Kidney glomerular epithelial cell (primary cell): Measurements from ENCODE around the gene GSTT2.
"Not testable (repeated sequence)": the region's sequence is repeated elsewhere in the genome, so short reads cannot be mapped to it uniquely, and the experiment has no call there.

Experiments
- DNase-seq: peaks from one replicate; lab custom pipeline; 2025; lab: John Stamatoyannopoulos, UW

Gene GSTT2

GRCh38 chr22:23974345-23974744, 5.6 kb upstream of the GSTT2 start, which contains the start of gene DDT:
Gene DDT (minus strand): TSS chr22:23974441. CDS start chr22:23974414, 27 bp downstream.
- not testable (repeated sequence) for DNase-seq

GRCh38 chr22:23974836-23975352, 5.0 kb upstream of the GSTT2 start:
- DNase-seq, result not testable (repeated sequence)

DNA sequence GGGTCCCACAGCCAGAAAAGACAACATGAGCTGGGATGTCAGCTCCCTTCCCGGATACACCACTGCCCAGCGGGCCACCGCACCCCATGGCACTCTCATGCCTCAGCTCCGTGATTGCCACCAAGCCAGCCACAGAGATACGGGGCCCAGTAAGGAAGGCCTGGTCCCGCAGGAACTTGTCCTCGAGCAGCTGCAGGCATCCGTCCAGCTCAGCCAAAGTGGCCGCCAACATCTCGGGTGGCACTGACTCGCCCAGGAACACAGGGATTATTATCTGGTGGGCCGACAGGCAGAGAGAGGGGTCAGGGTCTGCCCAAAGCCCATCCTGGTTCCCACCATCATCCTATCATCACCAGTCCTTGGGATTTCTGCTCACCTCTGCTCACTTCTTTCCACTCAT, 2.6 kb upstream of the GSTT2 start:
- not testable (repeated sequence) for DNase-seq

- DNase-seq, result not testable (repeated sequence)
Measured at GRCh38 chr22:23980567-23980966, 633 bp downstream of the GSTT2 start.

DNA sequence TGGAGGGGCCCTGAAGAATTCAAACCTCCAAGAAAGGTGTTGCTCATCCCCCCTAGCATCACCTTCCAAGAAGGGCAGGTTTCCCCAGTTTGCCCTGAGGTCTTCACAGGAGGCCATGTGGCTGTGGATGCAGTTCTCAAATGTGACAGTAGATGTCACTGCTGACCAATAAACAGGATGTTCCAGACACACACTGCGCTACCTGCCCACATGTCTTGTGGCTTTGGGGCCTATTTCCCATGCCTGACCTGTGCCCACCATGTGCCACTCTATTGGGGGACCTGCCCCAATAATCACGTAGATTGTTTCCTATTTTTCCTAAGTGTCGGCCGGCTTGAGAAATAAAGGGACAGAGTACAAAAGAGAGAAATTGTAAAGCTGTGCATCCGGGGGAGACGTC, 4.5 kb downstream of the GSTT2 start:
- no peak for DNase-seq

DNA sequence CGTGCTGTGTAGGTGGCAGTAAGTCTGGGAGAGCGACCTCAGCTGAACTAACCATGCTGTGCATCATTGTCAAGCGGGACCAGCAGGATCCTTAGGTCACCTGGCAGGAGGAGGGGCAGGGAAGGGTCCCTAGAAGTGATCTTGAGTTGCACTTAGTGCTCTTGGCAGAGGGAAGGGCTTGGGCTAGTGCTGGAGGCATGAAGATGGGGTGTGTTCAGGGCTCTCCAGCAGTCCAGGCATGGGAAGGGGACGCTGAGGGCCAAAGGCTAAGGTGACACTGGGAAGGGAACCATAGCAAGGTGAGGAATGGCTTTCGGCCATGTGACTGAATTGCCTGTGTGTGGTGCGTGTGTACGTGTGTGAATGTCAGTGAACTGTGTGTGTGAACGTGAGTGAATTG, 6.2 kb downstream of the GSTT2 start:
- not testable (repeated sequence) for DNase-seq

- DNase-seq, result not testable (repeated sequence)
Measured at GRCh38 chr22:23986538-23987178, 6.7 kb downstream of the GSTT2 start.

DNA sequence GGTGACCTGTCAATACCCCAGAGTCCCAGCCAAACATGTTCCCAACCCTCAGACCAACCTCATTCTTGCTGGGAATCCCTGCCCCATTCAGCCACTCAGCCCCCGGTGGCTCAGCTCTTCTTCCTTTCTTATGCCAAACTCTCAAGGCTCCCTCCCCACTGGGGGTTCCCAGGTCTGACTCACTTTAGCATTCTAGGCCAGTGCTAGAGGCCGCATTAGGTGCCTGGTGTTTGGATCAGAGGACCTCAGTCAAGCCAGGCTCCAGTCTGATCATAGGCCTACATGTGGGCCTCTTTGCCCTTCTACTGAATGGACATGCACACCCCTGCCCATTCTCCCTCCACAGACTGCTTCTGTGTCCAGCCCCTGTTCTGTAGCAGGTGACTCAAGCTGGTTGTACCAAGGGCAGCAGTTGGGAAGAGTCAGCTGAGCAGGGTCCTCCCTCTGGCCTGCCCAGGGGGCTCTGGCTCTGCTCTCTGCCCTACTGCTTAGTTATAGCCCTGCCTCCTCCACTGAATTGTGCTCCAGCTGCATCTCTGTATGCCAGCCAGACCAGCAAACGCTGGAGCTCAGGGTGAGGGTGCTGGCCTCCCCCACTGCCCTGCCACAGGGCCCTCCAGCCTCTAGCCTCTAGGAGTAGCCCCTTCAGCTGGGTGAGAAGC, 9.8 kb downstream of the GSTT2 start:
- not testable (repeated sequence) for DNase-seq

DNA sequence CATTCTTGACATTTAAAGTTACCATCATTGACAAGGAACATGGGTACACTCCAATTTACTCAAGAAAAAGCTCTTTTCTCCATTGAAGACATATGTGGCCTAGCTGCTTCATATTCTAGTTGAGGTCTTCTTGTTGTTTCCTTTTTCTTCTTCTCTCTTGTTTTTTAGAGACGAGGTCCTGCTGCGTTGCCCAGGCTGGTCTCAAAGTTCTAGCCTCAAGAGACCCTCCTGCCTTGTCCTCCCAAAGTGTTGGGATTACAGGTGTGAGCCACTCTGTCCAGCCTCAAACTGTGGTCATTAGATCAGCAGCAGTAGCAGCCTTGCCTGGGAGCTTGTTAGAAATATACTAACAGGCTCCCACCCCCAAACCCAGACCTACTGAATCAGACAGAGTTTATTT, 13.1 kb downstream of the GSTT2 start:
- not testable (repeated sequence) for DNase-seq

DNA sequence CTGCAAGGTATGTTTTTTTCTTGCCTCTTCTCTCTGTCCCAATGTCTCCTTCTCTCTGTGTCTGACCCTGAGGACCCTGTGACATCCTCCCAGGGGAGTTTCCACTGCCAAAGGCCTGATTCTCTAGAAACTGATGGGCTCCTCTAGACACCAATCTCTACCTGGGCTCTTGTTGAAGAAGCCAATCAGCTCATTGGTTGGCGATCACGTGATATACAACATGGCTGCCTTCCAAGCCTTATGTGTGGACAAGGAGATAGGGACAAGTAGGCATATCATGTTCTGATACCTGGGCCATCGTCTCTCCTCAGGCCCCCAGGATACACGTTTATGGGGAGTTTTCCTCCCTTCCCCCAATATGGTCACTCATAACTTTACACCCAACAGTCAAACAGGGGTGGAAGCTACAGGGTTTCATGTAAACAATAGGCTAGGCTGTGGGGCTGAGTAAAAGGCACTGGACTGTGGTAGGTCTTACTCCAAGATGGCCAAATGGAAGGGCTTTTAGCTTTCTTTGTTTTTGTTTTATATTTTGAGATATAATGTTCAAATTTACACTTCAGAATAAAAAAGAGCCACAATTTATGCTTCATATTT, 13.7 kb downstream of the GSTT2 start:
- DNase-seq, result not testable (repeated sequence)

DNA sequence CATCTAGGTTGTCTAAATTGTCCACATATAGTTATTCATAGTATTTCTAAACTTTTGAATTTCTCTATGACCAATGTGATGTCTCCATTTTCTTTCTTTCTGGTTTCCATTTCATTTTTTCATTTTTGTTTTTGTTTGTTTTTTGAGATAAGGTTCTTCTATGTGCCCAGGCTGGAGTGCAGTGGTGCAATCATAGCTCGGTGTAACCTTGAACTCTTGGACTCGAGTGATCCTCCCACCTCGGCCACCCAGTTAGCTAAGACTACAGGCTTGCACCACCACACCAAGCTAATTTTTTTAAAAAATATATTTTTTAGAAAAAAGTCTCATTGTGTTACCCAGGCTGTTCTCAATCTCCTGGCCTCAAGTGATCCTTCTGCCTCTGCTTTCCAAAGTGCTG, 17.2 kb downstream of the GSTT2 start:
- no peak for DNase-seq

DNA sequence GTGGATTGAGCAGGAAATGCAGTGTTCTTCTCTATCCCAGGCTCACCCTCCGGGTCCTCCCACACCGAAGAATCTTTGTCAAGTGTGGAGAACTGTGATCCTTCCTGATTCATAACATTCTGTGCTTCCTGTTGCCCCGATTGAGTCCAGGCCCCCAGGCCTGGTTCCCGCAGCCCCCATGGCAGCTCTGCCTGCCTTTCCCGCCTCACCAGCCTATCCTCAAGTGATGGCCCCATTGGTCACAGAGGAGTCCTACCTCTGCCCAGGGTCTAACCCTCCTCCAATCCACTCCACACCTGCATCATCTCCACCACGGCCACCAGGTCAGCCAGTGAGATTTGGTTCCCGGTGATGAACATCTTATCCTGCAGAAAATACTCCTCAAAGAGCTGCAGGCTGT, 19.8 kb downstream of the GSTT2 start:
- not testable (repeated sequence) for DNase-seq

GRCh38 chr22:24001314-24001713, 21.4 kb downstream of the GSTT2 start:
- no peak for DNase-seq

DNA sequence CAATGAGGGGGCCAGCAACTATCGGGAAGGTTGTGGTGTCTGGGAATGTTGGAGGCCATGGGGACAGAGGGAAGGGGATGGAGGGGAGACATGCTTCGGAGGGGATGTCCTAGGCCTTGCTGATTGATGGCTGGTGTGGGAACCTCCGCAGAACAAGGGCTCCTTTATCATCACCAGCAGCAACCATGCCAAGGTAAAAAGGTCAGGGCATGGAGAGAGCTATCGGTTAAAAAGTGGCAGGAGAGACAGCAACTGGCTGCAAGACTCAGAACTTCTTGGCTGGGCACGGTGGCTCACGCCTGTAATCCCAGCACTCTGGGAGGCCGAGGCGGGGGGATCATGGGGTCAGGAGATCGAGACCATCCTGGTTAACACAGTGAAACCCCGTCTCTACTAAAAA, 22.3 kb downstream of the GSTT2 start:
- no peak for DNase-seq

- DNase-seq, result no peak
Measured at GRCh38 chr22:24002851-24003250, 22.9 kb downstream of the GSTT2 start.

- DNase-seq, result no peak
Measured at GRCh38 chr22:24003887-24004286, 24.0 kb downstream of the GSTT2 start.

DNA sequence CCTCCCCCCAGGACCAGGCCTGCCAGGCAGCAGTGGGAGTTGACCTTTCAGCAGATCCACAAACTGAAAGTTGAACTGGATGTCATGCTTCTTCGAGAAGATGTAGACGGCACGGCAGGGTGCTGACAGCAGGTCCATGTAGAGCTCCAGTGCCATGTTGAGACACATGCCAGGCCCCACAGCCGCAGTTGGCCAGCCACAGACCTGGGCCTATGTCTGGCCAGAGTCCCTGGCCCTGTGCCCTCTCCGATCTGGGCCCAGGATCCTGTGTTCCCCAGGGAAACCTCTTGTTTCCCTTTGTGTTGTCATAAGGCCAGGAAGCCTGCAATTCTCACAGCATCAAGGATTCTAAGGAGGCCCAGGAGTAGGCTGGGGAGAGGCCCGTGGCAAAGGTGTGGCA, 25.3 kb downstream of the GSTT2 start, which contains the start of gene GSTT4:
GSTT4 (minus strand) TSS at position 253 of the 400 bp plus-strand sequence; CDS start at position 156, 97 bp downstream.
- no peak for DNase-seq

GRCh38 chr22:24006207-24006913, 26.4 kb downstream of the GSTT2 start:
- no peak for DNase-seq

GRCh38 chr22:24006914-24007214, 26.9 kb downstream of the GSTT2 start:
- DNase-seq, result no peak

- no peak for DNase-seq
Measured at GRCh38 chr22:24007253-24008021, 27.5 kb downstream of the GSTT2 start.

DNA sequence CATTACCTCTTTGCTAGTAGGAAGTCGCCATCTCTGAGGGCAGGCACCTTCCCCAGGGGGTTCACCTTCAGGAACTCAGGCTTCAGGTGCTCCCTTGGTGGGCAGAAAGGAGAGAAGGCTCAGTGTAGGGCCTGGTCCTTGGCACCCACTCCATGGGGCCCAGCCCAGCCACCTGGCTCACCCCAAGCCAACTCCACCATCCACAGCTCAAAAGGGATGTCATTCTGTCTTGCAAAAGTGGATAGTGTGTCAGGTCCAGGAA, 28.0 kb downstream of the GSTT2 start:
- no peak for DNase-seq
